GM12878 (cell line): ENCODE data around the gene CHID1. TPM values are rescaled to one million over a fixed set of nuclear protein-coding genes. Genes with fewer than 3 reads are reported as not detected.

ENCODE experiments used
- ATAC-seq: fragments of 200-7000 bp; cut with Tn5 transposase; 3 replicates; pipeline ENCODE4 v1.9.1; 2020; ENCODE audit warnings: mild to moderate bottlenecking, moderate library complexity
- BruUV-seq: library from RNA; stranded (reverse); fragments of 400-500 nt; replicated peaks from 2 replicates; lab custom pipeline; 2021; lab: Mats Ljungman, UMichigan
- CTCF ChIA-PET: fragments of 300-600 bp; sonication (Branson Sonifier 250); formaldehyde crosslinking; extraction: SDS; loops from one replicate; lab custom pipeline; 2021; ENCODE audit warnings: inconsistent platforms; lab: Yijun Ruan, JAX
- POLR2A ChIA-PET: fragments of 350-600 bp; formaldehyde crosslinking; extraction: SDS; loops from one replicate; lab custom pipeline; 2021; ENCODE audit warnings: inconsistent platforms; lab: Charles Lee
- RAD21 ChIA-PET: fragments of 300-600 bp; sonication (Branson Sonifier 250); formaldehyde crosslinking; loops from one replicate; lab custom pipeline; 2023; ENCODE audit warnings: antibody characterized with exemption; ENCODE audit not compliant: unreplicated experiment; lab: Charles Lee
- SMC1A ChIA-PET: fragments of 300-600 bp; sonication (Branson Sonifier 250); formaldehyde crosslinking; loops from one replicate; lab custom pipeline; 2023; ENCODE audit not compliant: unreplicated experiment, uncharacterized antibody; lab: Charles Lee
- DNase-seq: peaks from one replicate; pipeline ENCODE4 v3.0.0-alpha.2; 2011; ENCODE audit warnings: low read depth, low spot score
- FAIRE-seq: peaks from 3 replicates; lab custom pipeline; 2011; peaks lifted over from hg19 to GRCh38; lab: Jason Lieb, UNC
- H2AFZ ChIP-seq: 2 replicates; pipeline ENCODE4 v1.6.0; 2011; ENCODE audit warnings: low read depth, low read length, control low read depth; ENCODE audit not compliant: control insufficient read depth
- H3K27ac ChIP-seq: 2 replicates; pipeline ENCODE4 v1.5.1; 2011; ENCODE audit warnings: control low read depth; ENCODE audit not compliant: control insufficient read depth, insufficient read depth
- H3K27me3 ChIP-seq, 2 experiments: replicated peaks in 1 of 2; 2 replicates each; pipeline versions ENCODE4 v1.6.0 to v1.6.1; 2011; ENCODE audit warnings: low read length in 1 of 2; ENCODE audit not compliant: control insufficient read depth in 2 of 2, insufficient read depth in 2 of 2
- H3K36me3 ChIP-seq, 2 experiments: 2 replicates each; pipeline ENCODE4 v1.5.1; 2011; ENCODE audit warnings: low read length in 1 of 2; ENCODE audit not compliant: control insufficient read depth in 2 of 2, insufficient read depth in 2 of 2
- H3K4me1 ChIP-seq: 2 replicates; pipeline ENCODE4 v1.6.1; 2011; ENCODE audit warnings: mild to moderate bottlenecking, low read length, moderate library complexity, mixed read lengths; ENCODE audit not compliant: control insufficient read depth, insufficient read depth
- H3K4me2 ChIP-seq: 2 replicates; pipeline ENCODE4 v1.6.0; 2011; ENCODE audit warnings: control low read depth; ENCODE audit not compliant: control insufficient read depth, insufficient read depth
- H3K4me3 ChIP-seq: fragments of 200-600 bp; sonication (generic); 2 replicates; pipeline ENCODE4 v1.5.1; 2016
- H3K79me2 ChIP-seq: 2 replicates; pipeline ENCODE4 v1.6.0; 2011; ENCODE audit warnings: low read length; ENCODE audit not compliant: control insufficient read depth, insufficient read depth
- H3K9ac ChIP-seq: 2 replicates; pipeline ENCODE4 v1.8.0; 2011; ENCODE audit warnings: low read length, control low read depth, mixed read lengths; ENCODE audit not compliant: control insufficient read depth, insufficient read depth
- H3K9me3 ChIP-seq: replicated peaks from 3 replicates; pipeline ENCODE4 v1.5.1; 2011; ENCODE audit warnings: mild to moderate bottlenecking, low read length; ENCODE audit not compliant: control insufficient read depth, insufficient read depth
- H4K20me1 ChIP-seq: 2 replicates; pipeline ENCODE4 v1.6.0; 2011; ENCODE audit not compliant: control insufficient read depth, insufficient read depth
- ASH2L ChIP-seq: fragments of 300-600, 200-600 bp; sonication (generic); IDR thresholded peaks from 2 replicates; pipeline ENCODE4 v1.6.1; 2017; ENCODE audit warnings: low read depth, mild to moderate bottlenecking, borderline replicate concordance
- CBX3 ChIP-seq: fragments of 200-600 bp; sonication (generic); IDR thresholded peaks from 2 replicates; pipeline ENCODE4 v1.6.1; 2016; ENCODE audit warnings: low read depth, borderline replicate concordance
- FOXK2 ChIP-seq: fragments of 450-650 bp; IDR thresholded peaks from 2 replicates; pipeline ENCODE4 v1.6.1; 2017; ENCODE audit warnings: mild to moderate bottlenecking, moderate library complexity
- FOXM1 ChIP-seq: IDR thresholded peaks from 2 replicates; pipeline ENCODE4 v1.6.1; 2012; ENCODE audit warnings: low read depth, mild to moderate bottlenecking, inconsistent platforms, low read length, moderate library complexity
- MTA2 ChIP-seq: fragments of 450-650 bp; IDR thresholded peaks from 2 replicates; pipeline ENCODE4 v1.6.1; 2016; ENCODE audit warnings: low read depth, mild to moderate bottlenecking, moderate library complexity
- NBN ChIP-seq: fragments of 450-650 bp; IDR thresholded peaks from 2 replicates; pipeline ENCODE4 v1.6.1; 2016
- NKRF ChIP-seq: fragments of 450-650 bp; conservative IDR thresholded peaks from 2 replicates; pipeline ENCODE4 v1.6.1; 2017; ENCODE audit warnings: mild to moderate bottlenecking, moderate library complexity
- POLR2AphosphoS5 ChIP-seq: IDR thresholded peaks from 2 replicates; pipeline ENCODE4 v1.6.1; 2011; ENCODE audit warnings: mild to moderate bottlenecking, low read length, inconsistent platforms
- RB1 ChIP-seq: fragments of 450-650 bp; formaldehyde crosslinking; IDR thresholded peaks from 2 replicates; pipeline ENCODE4 v1.6.1; 2017; ENCODE audit warnings: mild to moderate bottlenecking, borderline replicate concordance
- SREBF2 ChIP-seq: IDR thresholded peaks from 2 replicates; pipeline ENCODE4 v1.6.1; 2012; ENCODE audit warnings: mild to moderate bottlenecking, low read length
- ZZZ3 ChIP-seq: IDR thresholded peaks from 2 replicates; pipeline ENCODE4 v1.6.1; 2011; ENCODE audit warnings: low read depth; ENCODE audit not compliant: control insufficient read depth, insufficient read length
- WGBS: methylation state at CpG from one replicate; pipeline ENCODE4 v1.1.6; 2016; ENCODE audit warnings: low lambda C conversion rate; ENCODE audit not compliant: insufficient replicate concordance, insufficient coverage; ENCODE audit errors: missing lambda C conversion rate; 5-methylcytosine and 5-hydroxymethylcytosine counted together
- in situ Hi-C: fragments of 300-500 bp; cut with MboI; formaldehyde crosslinking; loops from 9 replicates; pipeline ENCODE4 v1.14.3; 2018; ENCODE audit warnings: mixed read lengths
- intact Hi-C: fragments of 100-400 bp; cut with micrococcal nuclease; formaldehyde crosslinking; loops from one replicate; pipeline ENCODE4 v1.14.2; 2022; ENCODE audit not compliant: unreplicated experiment
- polyA plus RNA-seq, 11 experiments: library from polyadenylated mRNA; depleted of rRNA in 4 of 11; unstranded in 6 of 11; stranded (reverse) in 5 of 11; fragments of >200 nt; fragmentation: Nextera tagmentation in 4 of 11; fragmentation: Illumina TruSeq in 1 of 11; extraction: Ambion mirVana in 4 of 11; extraction: Trizol in 1 of 11; gene quantifications; 1 replicate in 1 of 11; 2 replicates in 10 of 11; pipeline versions ENCODE4 v1.2.1 to v1.2.3, GENCODE V29; 2011 to 2016; ENCODE audit warnings: inconsistent platforms in 2 of 11, missing spikeins in 2 of 11, low read depth in 1 of 11
- total RNA-seq, 4 experiments: library from RNA; depleted of rRNA in 3 of 4; stranded (reverse); fragments of >200 nt in 3 of 4; fragmentation: Illumina TruSeq in 1 of 4; extraction: Trizol in 1 of 4; gene quantifications; 2 replicates each; pipeline versions ENCODE4 v1.2.1 to v1.2.3, GENCODE V29; 2013 to 2021
- TF ChIP-seq, protein P1 (sequence below): fragments of 450-650 bp; formaldehyde crosslinking; IDR thresholded peaks from 2 replicates; pipeline ENCODE4 v1.4.0; 2020; ENCODE audit warnings: mild to moderate bottlenecking, moderate library complexity

The CHID1 gene
- total and polyA plus RNA-seq, 10 of the 15 experiments (the other 5 are each of a cell fraction or from before 2014, with no cell fraction given) = 4.8 to 75.2 (median 30.1) TPM

- no peak overlapping the region for H3K4me2 ChIP-seq
- no peaks in the 10 kb centered on the region for H3K4me1 ChIP-seq
- in situ Hi-C loops (no loop called here), intact Hi-C loops (no loop called here)
- DNase-seq = no peak
- RAD21 ChIA-PET = no interaction called here
- no peak for FAIRE-seq
- peaks cover 0 to 6% of the 10 kb centered on the region in 2 experiments; a peak in 2 of 4 replicates for H3K36me3 ChIP-seq
- no peak for TF ChIP-seq ZZZ3
- TF ChIP-seq MTA2 = no peak
- TF ChIP-seq, protein P1, sequence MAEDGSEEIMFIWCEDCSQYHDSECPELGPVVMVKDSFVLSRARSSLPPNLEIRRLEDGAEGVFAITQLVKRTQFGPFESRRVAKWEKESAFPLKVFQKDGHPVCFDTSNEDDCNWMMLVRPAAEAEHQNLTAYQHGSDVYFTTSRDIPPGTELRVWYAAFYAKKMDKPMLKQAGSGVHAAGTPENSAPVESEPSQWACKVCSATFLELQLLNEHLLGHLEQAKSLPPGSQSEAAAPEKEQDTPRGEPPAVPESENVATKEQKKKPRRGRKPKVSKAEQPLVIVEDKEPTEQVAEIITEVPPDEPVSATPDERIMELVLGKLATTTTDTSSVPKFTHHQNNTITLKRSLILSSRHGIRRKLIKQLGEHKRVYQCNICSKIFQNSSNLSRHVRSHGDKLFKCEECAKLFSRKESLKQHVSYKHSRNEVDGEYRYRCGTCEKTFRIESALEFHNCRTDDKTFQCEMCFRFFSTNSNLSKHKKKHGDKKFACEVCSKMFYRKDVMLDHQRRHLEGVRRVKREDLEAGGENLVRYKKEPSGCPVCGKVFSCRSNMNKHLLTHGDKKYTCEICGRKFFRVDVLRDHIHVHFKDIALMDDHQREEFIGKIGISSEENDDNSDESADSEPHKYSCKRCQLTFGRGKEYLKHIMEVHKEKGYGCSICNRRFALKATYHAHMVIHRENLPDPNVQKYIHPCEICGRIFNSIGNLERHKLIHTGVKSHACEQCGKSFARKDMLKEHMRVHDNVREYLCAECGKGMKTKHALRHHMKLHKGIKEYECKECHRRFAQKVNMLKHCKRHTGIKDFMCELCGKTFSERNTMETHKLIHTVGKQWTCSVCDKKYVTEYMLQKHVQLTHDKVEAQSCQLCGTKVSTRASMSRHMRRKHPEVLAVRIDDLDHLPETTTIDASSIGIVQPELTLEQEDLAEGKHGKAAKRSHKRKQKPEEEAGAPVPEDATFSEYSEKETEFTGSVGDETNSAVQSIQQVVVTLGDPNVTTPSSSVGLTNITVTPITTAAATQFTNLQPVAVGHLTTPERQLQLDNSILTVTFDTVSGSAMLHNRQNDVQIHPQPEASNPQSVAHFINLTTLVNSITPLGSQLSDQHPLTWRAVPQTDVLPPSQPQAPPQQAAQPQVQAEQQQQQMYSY (CRISPR knock-in tag) = no peak
- TF ChIP-seq NBN = no peak
- no peak for TF ChIP-seq POLR2AphosphoS5
- no peak for TF ChIP-seq NKRF
- no peak for TF ChIP-seq CBX3
- TF ChIP-seq FOXM1 = no peak
- no peak for TF ChIP-seq RB1
- no peak for TF ChIP-seq FOXK2
- no peak for TF ChIP-seq ASH2L
- TF ChIP-seq SREBF2 = no peak
- no peak overlapping the region for H3K27ac ChIP-seq
- H3K4me3 ChIP-seq = no peak overlapping the region
- H3K27me3 ChIP-seq = no peaks in the 10 kb centered on the region
- no peaks in the 10 kb centered on the region for H4K20me1 ChIP-seq
- no peaks in the 10 kb centered on the region for H3K79me2 ChIP-seq
- BruUV-seq = no TSS peak
- H3K9ac ChIP-seq = no peak overlapping the region
- CTCF ChIA-PET = no interaction called here
- POLR2A ChIA-PET = no interaction called here
- H3K9me3 ChIP-seq = no peaks in the 10 kb centered on the region
- no peak for ATAC-seq
- 82% methylated on average over 14 of the region's 14 CpGs for WGBS
- H2AFZ ChIP-seq = no peak overlapping the region
- SMC1A ChIA-PET = no interaction called here
Observed at GRCh38 chr11:880447-880846, 30.2 kb downstream of the CHID1 start.
